GM18861 (cell line): ENCODE data around the gene HOXA4.
A peak's percentile ranks its signal among the peaks of the same experiment; 100 is the strongest.

ENCODE experiments used
- ATAC-seq: cut with Tn5 transposase; IDR thresholded peaks from one replicate; pipeline ENCODE4 v1.9.1; 2021; ENCODE audit not compliant: unreplicated experiment

The HOXA4 gene

GRCh38 chr7:27106181-27106900 lies 24.2 kb downstream of the HOXA4 start:
- no peak for ATAC-seq

DNA sequence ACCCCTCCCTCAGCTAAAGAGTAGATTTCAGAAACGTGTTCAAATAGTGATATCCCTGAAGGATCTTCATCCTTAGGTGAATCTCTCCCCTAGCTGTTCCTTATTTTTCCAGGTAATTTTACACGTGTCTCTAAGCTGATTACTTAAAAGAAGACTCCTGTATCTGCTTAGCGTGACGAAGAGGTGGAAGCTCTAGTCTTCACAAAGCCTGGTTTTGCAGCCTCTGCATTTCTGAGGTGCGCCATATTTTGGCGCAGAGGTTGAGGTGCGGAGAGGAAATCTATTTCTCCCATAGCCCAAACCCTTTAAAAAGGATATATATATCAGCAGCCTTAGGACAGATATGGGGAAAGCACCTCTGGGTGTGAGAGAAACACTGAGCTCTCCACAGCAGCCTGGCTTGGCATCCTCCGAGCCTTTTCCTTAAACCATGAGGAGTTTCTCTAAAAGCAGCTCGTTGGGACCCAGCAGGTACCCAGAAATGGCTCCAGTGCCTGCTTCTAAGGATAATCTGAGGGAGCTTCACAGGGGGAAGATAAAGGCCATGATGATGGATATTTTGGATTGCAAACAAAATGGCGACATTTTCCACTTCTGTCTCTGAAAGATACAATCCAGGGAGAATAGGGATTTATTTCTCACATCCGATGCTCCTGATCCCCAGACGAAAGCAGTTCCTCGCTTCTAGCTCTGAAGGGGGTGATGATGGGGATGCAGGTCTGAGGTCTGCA lies 25.1 kb downstream of the HOXA4 start:
- ATAC-seq: no peak

- no peak for ATAC-seq
Observed at GRCh38 chr7:27104341-27105058, 26.1 kb downstream of the HOXA4 start.

- ATAC-seq: no peak
Observed at GRCh38 chr7:27103489-27104226, 26.9 kb downstream of the HOXA4 start.

- no peak for ATAC-seq
Observed at GRCh38 chr7:27102581-27103442, 27.7 kb downstream of the HOXA4 start, which contains the start of gene HOXA2. TSS of gene HOXA2 (minus strand) at chr7:27102683. CDS start at chr7:27102500, 183 bp downstream.

- ATAC-seq: no peak
Observed at GRCh38 chr7:27101957-27102580, 28.5 kb downstream of the HOXA4 start.

GRCh38 chr7:27101171-27101956 lies 29.2 kb downstream of the HOXA4 start:
- no peak for ATAC-seq

- ATAC-seq: no peak
Observed at GRCh38 chr7:27100694-27101170, 29.8 kb downstream of the HOXA4 start.

- no peak for ATAC-seq
Observed at GRCh38 chr7:27099453-27100370, 30.8 kb downstream of the HOXA4 start.

GRCh38 chr7:27098578-27099451 lies 31.7 kb downstream of the HOXA4 start:
- ATAC-seq: no peak

DNA sequence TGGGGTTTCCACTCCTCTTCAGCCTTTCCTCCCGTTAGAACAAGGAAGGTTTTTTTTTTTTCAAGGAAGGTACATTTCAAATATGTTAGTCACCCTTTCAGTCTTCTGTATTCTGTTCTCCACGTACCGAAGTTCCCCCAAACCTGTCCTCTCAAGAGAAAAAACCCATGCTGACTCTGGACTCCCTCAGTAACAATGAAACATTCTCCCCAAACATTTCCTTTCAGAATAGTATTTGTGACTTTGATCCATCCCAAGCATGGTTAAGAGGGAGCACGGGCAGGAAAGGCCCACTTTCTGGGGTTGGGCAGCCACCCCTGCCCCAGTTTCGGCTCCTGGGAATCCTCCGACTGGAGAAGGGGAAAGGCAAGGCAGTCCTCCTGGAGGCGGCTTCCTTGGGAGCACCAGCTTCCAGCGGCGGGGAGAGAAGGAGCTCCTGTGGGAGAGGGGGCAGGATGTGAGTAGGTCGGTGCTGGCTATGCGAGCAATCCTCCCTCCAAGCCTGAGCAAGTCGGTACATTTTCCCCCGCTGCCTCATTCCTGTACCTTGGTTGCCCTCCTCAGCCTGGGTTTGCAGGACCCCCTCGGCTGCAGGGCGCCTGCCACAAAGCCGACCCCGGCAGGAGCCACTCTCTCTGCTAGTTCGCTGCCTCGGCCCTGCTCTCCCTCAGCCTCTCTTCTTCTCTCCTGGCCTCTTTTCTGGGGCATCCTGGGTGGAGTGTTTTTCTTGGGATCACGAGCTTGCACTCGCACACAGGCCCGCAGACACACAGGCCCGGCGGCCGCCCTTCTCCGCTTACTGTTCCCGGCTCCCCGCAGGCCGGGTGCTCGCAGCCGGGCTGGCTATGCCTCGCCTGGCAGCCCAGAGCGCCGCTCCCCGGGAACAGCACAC lies 32.6 kb downstream of the HOXA4 start:
- no peak for ATAC-seq

DNA sequence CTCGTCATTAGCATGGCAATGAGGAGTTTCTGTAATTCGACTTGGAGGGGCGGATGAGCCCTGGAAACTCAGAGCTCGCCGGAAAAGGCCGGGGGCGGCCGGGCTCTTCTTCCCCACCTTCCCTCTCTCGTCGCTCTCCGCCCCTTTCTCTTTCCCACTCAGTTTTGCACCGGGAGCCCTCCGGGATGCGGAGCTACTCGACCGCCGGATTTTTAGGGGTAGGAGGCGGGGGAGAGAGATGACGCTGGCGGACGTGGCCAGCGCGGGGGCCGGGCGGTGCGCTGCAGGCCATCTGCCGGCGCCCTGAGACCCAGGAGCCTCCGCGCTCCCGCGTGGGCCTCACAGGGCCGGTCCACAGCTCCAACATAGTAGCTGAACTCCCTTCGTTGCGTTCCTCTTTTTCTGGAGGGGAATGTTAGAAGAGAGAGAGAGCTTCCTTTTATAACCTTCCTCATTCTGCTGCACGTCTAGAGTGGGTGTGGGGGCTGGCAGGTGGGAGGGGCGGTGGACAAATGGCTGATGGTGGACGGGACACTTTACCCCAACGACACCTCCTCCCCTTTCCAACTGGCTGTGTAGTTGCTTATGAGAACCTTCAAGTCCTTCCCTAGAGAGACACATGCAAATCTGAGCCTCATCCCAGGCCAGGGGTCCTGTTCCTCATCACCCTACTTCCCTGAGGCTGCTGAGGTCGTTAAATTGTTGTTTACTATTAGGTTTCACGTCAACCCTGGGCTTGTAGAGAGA lies 33.6 kb downstream of the HOXA4 start:
- no peak for ATAC-seq

- peak; percentile 90 for ATAC-seq
Observed at GRCh38 chr7:27095897-27096767, 34.4 kb downstream of the HOXA4 start, which contains the start of gene HOXA1. TSS of gene HOXA1 (minus strand) at chr7:27096000. CDS start at chr7:27095912, 88 bp downstream.
